ENCODE results near the gene TBC1D30.

The TBC1D30 gene

GRCh38 chr12:64806593-64807460 lies 17.6 kb upstream of the TBC1D30 start:
- Histone ChIP-seq H3K27ac (ENCODE audit: low read depth, low read length) (no peak overlapping the region), H3K4me1 (ENCODE audit: control insufficient read depth, insufficient read depth, low read length) (no peaks in the 10 kb centered on the region), H3K27me3 (ENCODE audit: control insufficient read depth, insufficient read depth, low read length) (no peaks in the 10 kb centered on the region), H3K9ac (ENCODE audit: low read length) (no peak overlapping the region), H3K36me3 (ENCODE audit: control insufficient read depth, insufficient read depth, low read length) (no peaks in the 10 kb centered on the region), H3K4me3 (ENCODE audit: low read depth, low read length) (no peak overlapping the region), H3K9me3 (ENCODE audit: control insufficient read depth, insufficient read depth, low read depth, low read length) (no peaks in the 10 kb centered on the region)

DNA sequence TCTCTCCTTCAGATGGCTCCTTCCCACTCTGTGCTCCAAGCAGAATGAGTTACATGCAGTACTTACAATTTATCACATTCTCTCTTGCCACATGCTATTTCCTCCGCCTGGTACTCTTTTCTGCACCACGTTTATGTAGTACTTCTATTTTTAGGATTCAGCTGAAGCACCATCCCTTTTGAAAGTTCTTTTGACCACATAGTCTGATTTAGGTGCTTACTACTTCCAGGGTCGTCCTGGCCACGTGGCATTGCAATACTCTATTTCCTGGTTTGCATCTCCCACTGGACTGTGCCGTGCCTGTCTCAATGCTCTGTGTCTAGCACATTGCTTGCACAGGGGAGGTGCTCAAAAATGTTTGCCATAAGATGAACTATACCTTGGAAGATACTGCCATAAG lies 16.3 kb upstream of the TBC1D30 start:
- no peak overlapping the region for H3K4me3 ChIP-seq (ENCODE audit: low read depth, low read length)
- H3K27ac ChIP-seq (ENCODE audit: low read depth, low read length): no peak overlapping the region
- no peak overlapping the region for H3K9ac ChIP-seq (ENCODE audit: low read length)

GRCh38 chr12:64810831-64811230 lies 13.6 kb upstream of the TBC1D30 start:
- Histone ChIP-seq H3K36me3 (ENCODE audit: control insufficient read depth, insufficient read depth, low read length) (no peaks in the 10 kb centered on the region), H3K27ac (ENCODE audit: low read depth, low read length) (no peak overlapping the region), H3K4me3 (ENCODE audit: low read depth, low read length) (no peak overlapping the region), H3K9me3 (ENCODE audit: control insufficient read depth, insufficient read depth, low read depth, low read length) (no peaks in the 10 kb centered on the region), H3K9ac (ENCODE audit: low read length) (no peak overlapping the region), H3K27me3 (ENCODE audit: control insufficient read depth, insufficient read depth, low read length) (no peaks in the 10 kb centered on the region), H3K4me1 (ENCODE audit: control insufficient read depth, insufficient read depth, low read length) (no peaks in the 10 kb centered on the region)

More for the DNA sequence above, 16.3 kb upstream of the TBC1D30 start:
- Histone ChIP-seq H3K36me3 (ENCODE audit: control insufficient read depth, insufficient read depth, low read length) (no peaks in the 10 kb centered on the region), H3K9me3 (ENCODE audit: control insufficient read depth, insufficient read depth, low read depth, low read length) (no peaks in the 10 kb centered on the region), H3K4me1 (ENCODE audit: control insufficient read depth, insufficient read depth, low read length) (no peaks in the 10 kb centered on the region), H3K27me3 (ENCODE audit: control insufficient read depth, insufficient read depth, low read length) (no peaks in the 10 kb centered on the region)

GRCh38 chr12:64813723-64814122 lies 10.7 kb upstream of the TBC1D30 start:
- H3K4me1 ChIP-seq (ENCODE audit: control insufficient read depth, insufficient read depth, low read length): no peaks in the 10 kb centered on the region
- H3K27ac ChIP-seq (ENCODE audit: low read depth, low read length): no peak overlapping the region
- no peaks in the 10 kb centered on the region; the same call in 1 of the 2 replicates for H3K27me3 ChIP-seq (ENCODE audit: control insufficient read depth, insufficient read depth, low read length)
- H3K9ac ChIP-seq (ENCODE audit: low read length): no peak overlapping the region
- H3K4me3 ChIP-seq (ENCODE audit: low read depth, low read length): no peak overlapping the region
- no peaks in the 10 kb centered on the region for H3K36me3 ChIP-seq (ENCODE audit: control insufficient read depth, insufficient read depth, low read length)
- H3K9me3 ChIP-seq (ENCODE audit: control insufficient read depth, insufficient read depth, low read depth, low read length): no peaks in the 10 kb centered on the region

DNA sequence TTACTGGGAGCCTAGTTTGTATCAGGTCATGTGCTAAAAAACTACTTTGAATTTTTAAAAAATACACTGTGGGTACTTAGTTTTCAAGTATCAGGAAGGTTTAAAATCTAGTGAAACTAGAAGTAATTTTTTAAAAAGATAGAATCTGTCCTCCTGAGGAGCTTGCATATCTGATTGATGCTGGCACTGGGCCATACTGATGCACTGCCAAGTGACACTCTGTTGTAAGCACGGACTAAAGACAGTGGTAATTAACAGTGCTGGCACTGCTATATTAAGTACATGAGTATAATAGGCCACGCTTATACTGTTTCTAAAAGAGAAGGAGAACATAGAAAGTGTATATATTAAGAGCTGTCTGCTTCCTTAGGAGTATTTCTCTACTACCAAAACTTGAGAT lies 10.0 kb upstream of the TBC1D30 start:
- H3K4me1 ChIP-seq (ENCODE audit: control insufficient read depth, insufficient read depth, low read length): no peaks in the 10 kb centered on the region
- H3K27ac ChIP-seq (ENCODE audit: low read depth, low read length): no peak overlapping the region
- no peaks in the 10 kb centered on the region; the same call in 1 of the 2 replicates for H3K27me3 ChIP-seq (ENCODE audit: control insufficient read depth, insufficient read depth, low read length)
- H3K9ac ChIP-seq (ENCODE audit: low read length): no peak overlapping the region
- H3K9me3 ChIP-seq (ENCODE audit: control insufficient read depth, insufficient read depth, low read depth, low read length): no peaks in the 10 kb centered on the region
- H3K36me3 ChIP-seq (ENCODE audit: control insufficient read depth, insufficient read depth, low read length): no peaks in the 10 kb centered on the region
- H3K4me3 ChIP-seq (ENCODE audit: low read depth, low read length): no peak overlapping the region

- no peaks in the 10 kb centered on the region for H3K4me1 ChIP-seq (ENCODE audit: control insufficient read depth, insufficient read depth, low read length)
Observed at GRCh38 chr12:64819816-64820402, 4.5 kb upstream of the TBC1D30 start.

DNA sequence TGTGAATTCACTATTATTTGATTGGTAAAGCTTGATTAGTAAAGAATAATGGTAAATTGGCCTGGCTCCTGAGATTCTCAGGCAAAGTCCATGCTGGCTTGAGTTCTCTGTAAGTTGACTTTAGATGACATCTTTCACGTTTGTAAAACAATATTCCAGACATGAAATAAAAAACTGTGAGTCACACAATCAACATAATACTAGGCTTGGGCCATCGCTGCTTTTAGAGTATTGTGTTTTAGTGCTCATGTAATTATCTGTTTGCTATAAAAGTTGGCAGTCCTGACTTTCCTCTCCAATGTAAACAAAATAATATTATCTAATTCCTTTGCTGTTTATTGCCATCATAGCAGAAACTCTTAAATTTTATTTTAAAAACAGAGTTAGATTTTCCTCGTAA lies 3.9 kb upstream of the TBC1D30 start:
- no peaks in the 10 kb centered on the region for H3K9me3 ChIP-seq (ENCODE audit: control insufficient read depth, insufficient read depth, low read depth, low read length)
- H3K36me3 ChIP-seq (ENCODE audit: control insufficient read depth, insufficient read depth, low read length): no peaks in the 10 kb centered on the region
- no peak overlapping the region for H3K27ac ChIP-seq (ENCODE audit: low read depth, low read length)
- peaks cover 47% of the 10 kb centered on the region for H3K27me3 ChIP-seq (ENCODE audit: control insufficient read depth, insufficient read depth, low read length)
- H3K9ac ChIP-seq (ENCODE audit: low read length): no peak overlapping the region
- H3K4me1 ChIP-seq (ENCODE audit: control insufficient read depth, insufficient read depth, low read length): no peaks in the 10 kb centered on the region
- no peak overlapping the region for H3K4me3 ChIP-seq (ENCODE audit: low read depth, low read length)

More at GRCh38 chr12:64819816-64820402, 4.5 kb upstream of the TBC1D30 start:
- Histone ChIP-seq H3K36me3 (ENCODE audit: control insufficient read depth, insufficient read depth, low read length) (no peaks in the 10 kb centered on the region), H3K4me3 (ENCODE audit: low read depth, low read length) (no peak overlapping the region), H3K27ac (ENCODE audit: low read depth, low read length) (no peak overlapping the region), H3K9ac (ENCODE audit: low read length) (no peak overlapping the region), H3K9me3 (ENCODE audit: control insufficient read depth, insufficient read depth, low read depth, low read length) (no peaks in the 10 kb centered on the region), H3K27me3 (ENCODE audit: control insufficient read depth, insufficient read depth, low read length) (peaks cover 40% of the 10 kb centered on the region)

GRCh38 chr12:64821116-64821630 lies 3.3 kb upstream of the TBC1D30 start:
- Histone ChIP-seq H3K27ac (ENCODE audit: low read depth, low read length) (no peak overlapping the region), H3K36me3 (ENCODE audit: control insufficient read depth, insufficient read depth, low read length) (no peaks in the 10 kb centered on the region), H3K4me3 (ENCODE audit: low read depth, low read length) (no peak overlapping the region), H3K4me1 (ENCODE audit: control insufficient read depth, insufficient read depth, low read length) (no peaks in the 10 kb centered on the region), H3K27me3 (ENCODE audit: control insufficient read depth, insufficient read depth, low read length) (peaks cover 53% of the 10 kb centered on the region), H3K9me3 (ENCODE audit: control insufficient read depth, insufficient read depth, low read depth, low read length) (no peaks in the 10 kb centered on the region), H3K9ac (ENCODE audit: low read length) (no peak overlapping the region)

DNA sequence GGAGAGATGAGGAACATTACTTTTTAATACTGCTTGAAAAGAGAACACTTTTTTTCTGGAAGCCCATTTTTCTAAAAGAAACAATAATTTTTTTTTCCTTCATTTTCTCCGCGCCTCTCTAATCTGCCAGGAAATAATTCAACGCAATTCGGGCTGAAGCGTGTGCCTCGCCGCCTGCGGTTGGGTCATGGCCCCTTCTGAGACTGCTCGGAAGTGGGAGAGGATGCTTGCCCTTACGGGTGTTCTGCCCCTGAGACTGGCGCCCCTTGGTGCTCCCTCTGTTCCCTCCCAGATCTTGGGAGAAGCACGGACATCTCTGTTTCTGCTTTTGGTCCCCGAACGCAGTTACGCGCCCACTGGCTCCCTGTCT lies 332 bp upstream of the TBC1D30 start:
- H3K4me1 ChIP-seq (ENCODE audit: control insufficient read depth, insufficient read depth, low read length): no peaks in the 10 kb centered on the region
- no peaks in the 10 kb centered on the region for H3K36me3 ChIP-seq (ENCODE audit: control insufficient read depth, insufficient read depth, low read length)
- H3K27ac ChIP-seq (ENCODE audit: low read depth, low read length): no peak overlapping the region
- H3K4me3 ChIP-seq (ENCODE audit: low read depth, low read length): peak overlapping the region; percentile 81
- no peaks in the 10 kb centered on the region for H3K9me3 ChIP-seq (ENCODE audit: control insufficient read depth, insufficient read depth, low read depth, low read length)
- H3K27me3 ChIP-seq (ENCODE audit: control insufficient read depth, insufficient read depth, low read length): peaks cover 82% of the 10 kb centered on the region
- H3K9ac ChIP-seq (ENCODE audit: low read length): no peak overlapping the region

GRCh38 chr12:64825143-64826021 lies 935 bp downstream of the TBC1D30 start:
- Histone ChIP-seq H3K27ac (ENCODE audit: low read depth, low read length) (no peak overlapping the region), H3K4me3 (ENCODE audit: low read depth, low read length) (peak overlapping the region; percentile 81), H3K36me3 (ENCODE audit: control insufficient read depth, insufficient read depth, low read length) (no peaks in the 10 kb centered on the region), H3K4me1 (ENCODE audit: control insufficient read depth, insufficient read depth, low read length) (no peaks in the 10 kb centered on the region), H3K27me3 (ENCODE audit: control insufficient read depth, insufficient read depth, low read length) (peaks cover 92% of the 10 kb centered on the region), H3K9ac (ENCODE audit: low read length) (no peak overlapping the region), H3K9me3 (ENCODE audit: control insufficient read depth, insufficient read depth, low read depth, low read length) (no peaks in the 10 kb centered on the region)

Measured in HUES6 (cell line).